ENCODE data around the gene ASPG. TPM values are rescaled to one million over a fixed set of nuclear protein-coding genes. Genes with fewer than 3 reads are reported as not detected.

The ASPG gene
- total RNA-seq, 4 donors from 2014 or later: 26.0 to 38.5 (median 28.2) TPM

GRCh38 chr14:104091061-104091926 is 5.8 kb downstream of the ASPG start:
- peaks cover 12% of the 10 kb centered on the region for H3K4me1 ChIP-seq
- H3K36me3 ChIP-seq: no peaks in the 10 kb centered on the region
- no peak for DNase-seq (ENCODE audit: low spot score in 2 of 2)
- no peaks in the 10 kb centered on the region for H3K9me3 ChIP-seq
- H3K27ac ChIP-seq: no peak overlapping the region
- H3K4me3 ChIP-seq: no peak overlapping the region
- TF ChIP-seq CTCF (IDR thresholded peaks at IDR 0.05): no peak
- no peak for TF ChIP-seq POLR2A (IDR thresholded peaks at IDR 0.05)
- TF ChIP-seq EP300 (IDR thresholded peaks at IDR 0.05): no peak
- no peak for TF ChIP-seq POLR2AphosphoS5 (IDR thresholded peaks at IDR 0.05)
- WGBS: 60% methylated on average over 23 of the region's 26 CpGs
- H3K27me3 ChIP-seq: peaks cover 36% of the 10 kb centered on the region

GRCh38 chr14:104091927-104092771 is 6.6 kb downstream of the ASPG start:
- Histone ChIP-seq H3K36me3 (no peaks in the 10 kb centered on the region), H3K4me1 (peaks cover 16% of the 10 kb centered on the region), H3K27ac (no peak overlapping the region), H3K4me3 (no peak overlapping the region), H3K9me3 (no peaks in the 10 kb centered on the region), H3K27me3 (peaks cover 27% of the 10 kb centered on the region)
- TF ChIP-seq POLR2AphosphoS5 (IDR thresholded peaks at IDR 0.05): no peak
- TF ChIP-seq POLR2A (IDR thresholded peaks at IDR 0.05): no peak
- no peak for TF ChIP-seq EP300 (IDR thresholded peaks at IDR 0.05)
- TF ChIP-seq CTCF (IDR thresholded peaks at IDR 0.05): no peak
- WGBS: 83% methylated on average over 16 of the region's 23 CpGs
- peak in 1 of 2 donors; percentile 64 for DNase-seq (ENCODE audit: low spot score in 2 of 2)

- H3K27ac ChIP-seq: no peak overlapping the region
- TF ChIP-seq POLR2AphosphoS5 (IDR thresholded peaks at IDR 0.05): no peak
- H3K27me3 ChIP-seq: peaks cover 27% of the 10 kb centered on the region
- H3K36me3 ChIP-seq: no peaks in the 10 kb centered on the region
- WGBS: no CpG with 5 or more reads among the region's 11 CpGs
- H3K9me3 ChIP-seq: no peaks in the 10 kb centered on the region
- peaks cover 16% of the 10 kb centered on the region for H3K4me1 ChIP-seq
- no peak overlapping the region for H3K4me3 ChIP-seq
- DNase-seq (ENCODE audit: low spot score in 2 of 2): peak in 1 of 2 donors; percentile 60
These were observed 7.4 kb downstream of the ASPG start for GRCh38 chr14:104092931-104093365.

GRCh38 chr14:104093366-104094055 is 8.0 kb downstream of the ASPG start:
- H3K27ac ChIP-seq: no peak overlapping the region
- H3K9me3 ChIP-seq: no peaks in the 10 kb centered on the region
- WGBS: 41% methylated on average over 7 of the region's 18 CpGs
- no peak overlapping the region for H3K4me3 ChIP-seq
- H3K36me3 ChIP-seq: no peaks in the 10 kb centered on the region
- peaks cover 16% of the 10 kb centered on the region for H3K4me1 ChIP-seq
- DNase-seq (ENCODE audit: low spot score in 2 of 2): peak in 1 of 2 donors; percentile 63
- no peak for TF ChIP-seq EP300 (IDR thresholded peaks at IDR 0.05)
- no peak for TF ChIP-seq POLR2AphosphoS5 (IDR thresholded peaks at IDR 0.05)
- no peak for TF ChIP-seq POLR2A (IDR thresholded peaks at IDR 0.05)
- TF ChIP-seq CTCF (IDR thresholded peaks at IDR 0.05): no peak
- H3K27me3 ChIP-seq: peaks cover 27% of the 10 kb centered on the region

- peaks cover 27% of the 10 kb centered on the region for H3K27me3 ChIP-seq
- H3K9me3 ChIP-seq: no peaks in the 10 kb centered on the region
- H3K27ac ChIP-seq: no peak overlapping the region
- TF ChIP-seq POLR2AphosphoS5 (IDR thresholded peaks at IDR 0.05) (no peak), EP300 (IDR thresholded peaks at IDR 0.05) (no peak), CTCF (IDR thresholded peaks at IDR 0.05) (no peak), POLR2A (IDR thresholded peaks at IDR 0.05) (no peak)
- no peaks in the 10 kb centered on the region for H3K36me3 ChIP-seq
- peak in 1 of 2 donors; percentile 59 for DNase-seq (ENCODE audit: low spot score in 2 of 2)
- peaks cover 16% of the 10 kb centered on the region for H3K4me1 ChIP-seq
- no peak overlapping the region for H3K4me3 ChIP-seq
- 45% methylated on average over 10 of the region's 20 CpGs for WGBS
These were observed 8.7 kb downstream of the ASPG start for GRCh38 chr14:104094056-104094708.
